ENCODE data around the gene ASCC1. TPM values are rescaled to one million over a fixed set of nuclear protein-coding genes. Genes with fewer than 3 reads are reported as not detected.
"Not testable (repeated sequence)": the region's sequence is repeated elsewhere in the genome, so short reads cannot be mapped to it uniquely, and the experiment has no call there.

The ASCC1 gene
- total RNA-seq, 1 experiment from 2014 or later: 39.4 TPM

DNA sequence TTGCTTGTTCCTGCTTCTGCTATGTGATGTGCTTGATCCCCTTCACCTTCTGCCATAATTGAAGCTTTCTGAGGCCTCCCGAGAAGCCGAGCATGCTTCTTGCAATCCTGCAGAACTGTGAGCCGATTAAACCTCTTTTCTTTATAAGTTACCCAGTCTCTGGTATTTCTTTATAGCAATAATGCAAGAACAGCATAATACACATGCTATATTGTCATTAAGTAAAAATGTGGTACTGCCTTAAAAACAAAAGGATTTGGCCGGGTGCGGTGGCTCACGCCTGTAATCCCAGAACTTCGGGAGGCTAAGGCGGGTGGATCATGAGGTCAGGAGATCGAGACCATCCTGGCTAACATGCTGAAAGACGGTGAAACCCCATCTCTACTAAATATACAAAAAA lies 59.9 kb downstream of the ASCC1 start:
- no peaks in the 10 kb centered on the region for H3K27me3 ChIP-seq (replicated peaks)
- H3K27ac ChIP-seq: no peak overlapping the region
- DNase-seq (ENCODE audit: low read depth in 1 of 2, low spot score in 2 of 2): no peak
- H3K4me3 ChIP-seq: no peak overlapping the region
- H3K9me3 ChIP-seq (replicated peaks): no peaks in the 10 kb centered on the region
- no peaks in the 10 kb centered on the region for H3K4me1 ChIP-seq (replicated peaks)
- H3K36me3 ChIP-seq: no peaks in the 10 kb centered on the region

DNA sequence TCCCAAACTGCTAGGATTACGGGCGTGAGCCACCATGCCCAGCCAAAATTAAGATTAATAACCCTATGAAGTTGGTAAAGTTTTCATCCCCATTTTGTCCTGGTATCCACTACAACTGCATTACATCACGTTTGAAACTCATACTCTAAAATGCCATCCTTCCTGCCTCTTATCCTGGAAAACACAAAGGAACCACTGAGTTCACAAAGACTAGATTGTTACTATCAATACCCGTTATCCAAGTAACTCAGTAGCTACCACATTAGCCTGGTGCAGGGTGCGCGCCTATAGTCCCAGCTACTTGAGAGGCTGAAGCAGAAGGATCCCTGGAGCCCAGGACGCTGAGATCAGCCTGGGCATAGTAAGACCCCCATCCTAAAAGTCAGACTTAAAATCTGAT lies 63.8 kb downstream of the ASCC1 start:
- no peak for DNase-seq (ENCODE audit: low read depth in 1 of 2, low spot score in 2 of 2)
- Histone ChIP-seq H3K27me3 (replicated peaks) (no peaks in the 10 kb centered on the region), H3K36me3 (no peaks in the 10 kb centered on the region), H3K4me3 (no peak overlapping the region), H3K27ac (no peak overlapping the region), H3K9me3 (replicated peaks) (no peaks in the 10 kb centered on the region), H3K4me1 (replicated peaks) (no peaks in the 10 kb centered on the region)

- H3K9me3 ChIP-seq (replicated peaks); H3K36me3 ChIP-seq; H3K4me3 ChIP-seq; H3K27me3 ChIP-seq (replicated peaks); H3K27ac ChIP-seq; H3K4me1 ChIP-seq (replicated peaks); DNase-seq (ENCODE audit: low read depth in 1 of 2, low spot score in 2 of 2): not testable (repeated sequence)
Observed at GRCh38 chr10:72150746-72151478, 65.2 kb downstream of the ASCC1 start.

GRCh38 chr10:72147324-72147584 lies 68.8 kb downstream of the ASCC1 start:
- H3K4me1 ChIP-seq (replicated peaks); H3K27me3 ChIP-seq (replicated peaks); H3K4me3 ChIP-seq; H3K9me3 ChIP-seq (replicated peaks); H3K36me3 ChIP-seq; DNase-seq (ENCODE audit: low read depth in 1 of 2, low spot score in 2 of 2); H3K27ac ChIP-seq: not testable (repeated sequence)

DNA sequence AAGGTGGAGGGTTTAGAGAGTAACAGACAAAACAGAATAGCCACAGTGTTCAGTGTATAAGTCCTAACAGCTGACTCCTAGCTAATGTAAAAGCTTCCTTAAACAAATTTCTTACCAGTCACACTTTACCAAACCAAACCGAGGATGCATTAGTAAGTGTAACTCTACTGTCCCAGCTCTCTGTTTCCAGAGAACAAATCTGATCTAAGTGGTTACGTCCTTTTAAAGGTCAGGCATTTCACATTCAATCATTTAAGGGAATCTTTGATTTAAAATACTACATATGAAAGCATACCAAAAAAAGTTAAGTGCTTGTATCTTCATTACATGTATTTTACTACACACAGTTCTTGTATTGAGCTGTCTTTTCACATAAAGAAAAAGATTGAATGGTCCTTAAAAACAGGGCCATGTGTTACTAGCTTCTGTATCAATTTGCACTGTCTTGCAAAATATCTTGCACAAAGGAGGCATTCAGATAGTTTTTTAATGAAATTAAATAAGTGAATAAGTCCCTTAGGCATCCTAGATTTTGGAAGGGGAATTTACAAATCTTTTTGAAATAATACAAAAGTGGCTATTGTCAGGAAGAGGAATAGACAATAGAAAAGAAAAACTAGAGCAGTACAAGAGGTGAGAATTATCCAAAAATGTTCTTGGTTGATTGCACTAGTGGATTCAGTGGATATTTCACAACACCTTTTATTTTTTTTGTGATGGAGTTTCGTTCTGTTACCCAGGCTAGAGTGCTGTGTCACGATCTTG lies 69.3 kb downstream of the ASCC1 start:
- H3K27ac ChIP-seq: no peak overlapping the region
- no peaks in the 10 kb centered on the region for H3K4me1 ChIP-seq (replicated peaks)
- H3K36me3 ChIP-seq: no peaks in the 10 kb centered on the region
- no peaks in the 10 kb centered on the region for H3K27me3 ChIP-seq (replicated peaks)
- no peak overlapping the region for H3K4me3 ChIP-seq
- no peak for DNase-seq (ENCODE audit: low read depth in 1 of 2, low spot score in 2 of 2)
- no peaks in the 10 kb centered on the region for H3K9me3 ChIP-seq (replicated peaks)

- H3K4me1 ChIP-seq (replicated peaks): no peaks in the 10 kb centered on the region
- no peaks in the 10 kb centered on the region for H3K27me3 ChIP-seq (replicated peaks)
- no peak overlapping the region for H3K27ac ChIP-seq
- DNase-seq (ENCODE audit: low read depth in 1 of 2, low spot score in 2 of 2): no peak
- no peak overlapping the region for H3K4me3 ChIP-seq
- H3K9me3 ChIP-seq (replicated peaks): no peaks in the 10 kb centered on the region
- no peaks in the 10 kb centered on the region for H3K36me3 ChIP-seq
Observed at GRCh38 chr10:72146071-72146470, 70.0 kb downstream of the ASCC1 start.

DNA sequence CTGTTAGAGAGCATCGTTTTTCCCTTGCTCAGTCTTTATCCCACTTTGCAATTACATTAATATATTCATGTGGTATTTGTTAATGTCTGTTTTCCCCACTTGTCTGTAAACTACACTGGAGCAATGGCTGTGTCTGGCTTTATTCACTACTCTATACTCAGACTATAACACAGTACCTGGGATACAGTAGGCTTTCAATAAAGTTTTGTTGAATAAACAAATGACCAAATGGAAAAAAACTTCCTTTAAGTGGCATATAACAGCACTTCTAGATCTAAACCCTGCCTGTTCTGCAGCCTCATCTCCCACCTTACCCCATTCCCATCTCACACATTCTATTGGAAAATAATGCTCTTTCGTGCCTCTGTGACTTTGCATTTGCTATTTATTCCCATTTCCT lies 70.4 kb downstream of the ASCC1 start:
- H3K4me3 ChIP-seq: no peak overlapping the region
- no peak overlapping the region for H3K27ac ChIP-seq
- H3K9me3 ChIP-seq (replicated peaks): no peaks in the 10 kb centered on the region
- no peaks in the 10 kb centered on the region for H3K27me3 ChIP-seq (replicated peaks)
- DNase-seq (ENCODE audit: low read depth in 1 of 2, low spot score in 2 of 2): no peak
- H3K36me3 ChIP-seq: no peaks in the 10 kb centered on the region
- H3K4me1 ChIP-seq (replicated peaks): no peaks in the 10 kb centered on the region

DNA sequence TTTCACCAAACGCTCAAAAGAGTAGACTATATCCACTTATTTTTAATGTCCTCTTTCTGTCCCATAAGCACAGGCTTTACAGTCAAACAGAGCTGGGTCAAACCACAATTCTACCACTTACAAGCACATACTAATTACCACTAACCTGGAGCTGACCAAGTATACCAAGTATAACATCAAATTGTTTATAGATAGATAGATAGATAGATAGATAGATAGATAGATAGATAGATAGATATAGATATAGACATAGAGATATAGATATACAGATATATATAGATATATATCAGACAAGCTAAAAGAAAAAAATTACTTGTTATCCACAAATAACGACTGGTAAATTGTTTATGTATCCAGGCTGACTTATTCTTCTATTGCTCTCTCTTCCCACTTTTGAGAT lies 75.2 kb downstream of the ASCC1 start:
- Histone ChIP-seq H3K27ac (no peak overlapping the region), H3K36me3 (0 out of 2 replicates have a peak, but pooled peaks cover 6% of the 10 kb centered on the region), H3K4me3 (no peak overlapping the region), H3K27me3 (replicated peaks) (no peaks in the 10 kb centered on the region), H3K9me3 (replicated peaks) (no peaks in the 10 kb centered on the region), H3K4me1 (replicated peaks) (0 out of 2 replicates have a peak, but pooled peaks cover 4% of the 10 kb centered on the region)
- no peak for DNase-seq (ENCODE audit: low read depth in 1 of 2, low spot score in 2 of 2)

- Histone ChIP-seq H3K36me3 (0 out of 2 replicates have a peak, but pooled peaks cover 6% of the 10 kb centered on the region), H3K9me3 (replicated peaks) (no peaks in the 10 kb centered on the region), H3K27me3 (replicated peaks) (no peaks in the 10 kb centered on the region), H3K4me1 (replicated peaks) (0 out of 2 replicates have a peak, but pooled peaks cover 4% of the 10 kb centered on the region), H3K4me3 (no peak overlapping the region), H3K27ac (no peak overlapping the region)
- DNase-seq (ENCODE audit: low read depth in 1 of 2, low spot score in 2 of 2): no peak
Observed at GRCh38 chr10:72140174-72140573, 75.9 kb downstream of the ASCC1 start.

DNA sequence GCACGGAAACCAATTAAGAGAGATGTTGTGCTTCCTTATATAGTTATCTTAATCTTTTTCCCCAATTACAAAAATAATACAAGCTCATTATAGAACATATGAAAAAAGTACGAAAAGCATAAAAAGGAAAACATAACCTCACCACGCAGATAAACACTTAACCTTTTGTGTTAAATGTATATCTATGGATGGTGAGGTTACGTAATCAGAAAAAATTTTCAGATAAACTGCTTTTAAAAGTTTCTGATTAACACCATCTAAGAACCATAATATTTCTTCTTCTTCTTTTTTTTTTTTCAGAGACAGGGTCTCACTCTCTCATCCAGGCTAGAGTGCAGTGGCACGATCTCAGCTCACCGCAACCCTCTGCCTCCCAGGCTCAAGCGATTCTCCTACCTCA lies 78.5 kb downstream of the ASCC1 start:
- Histone ChIP-seq H3K9me3 (replicated peaks) (no peaks in the 10 kb centered on the region), H3K27me3 (replicated peaks) (no peaks in the 10 kb centered on the region), H3K27ac (no peak overlapping the region), H3K4me3 (no peak overlapping the region), H3K36me3 (0 out of 2 replicates have a peak, but pooled peaks cover 11% of the 10 kb centered on the region), H3K4me1 (replicated peaks) (peaks cover 19% of the 10 kb centered on the region)
- no peak for DNase-seq (ENCODE audit: low read depth in 1 of 2, low spot score in 2 of 2)

GRCh38 chr10:72136225-72136624 lies 79.9 kb downstream of the ASCC1 start:
- not testable (repeated sequence) for DNase-seq (ENCODE audit: low read depth in 1 of 2, low spot score in 2 of 2); H3K27me3 ChIP-seq (replicated peaks); H3K4me3 ChIP-seq; H3K27ac ChIP-seq; H3K9me3 ChIP-seq (replicated peaks)
- H3K4me1 ChIP-seq (replicated peaks): peaks cover 19% of the 10 kb centered on the region
- peaks cover 15% of the 10 kb centered on the region for H3K36me3 ChIP-seq

GRCh38 chr10:72134785-72135767 lies 81.0 kb downstream of the ASCC1 start:
- H3K27ac ChIP-seq: no peak overlapping the region
- DNase-seq (ENCODE audit: low read depth in 1 of 2, low spot score in 2 of 2): no peak
- H3K4me3 ChIP-seq: no peak overlapping the region
- H3K36me3 ChIP-seq: peaks cover 15% of the 10 kb centered on the region
- H3K9me3 ChIP-seq (replicated peaks): no peaks in the 10 kb centered on the region
- H3K27me3 ChIP-seq (replicated peaks): no peaks in the 10 kb centered on the region
- peaks cover 16% of the 10 kb centered on the region for H3K4me1 ChIP-seq (replicated peaks)

DNA sequence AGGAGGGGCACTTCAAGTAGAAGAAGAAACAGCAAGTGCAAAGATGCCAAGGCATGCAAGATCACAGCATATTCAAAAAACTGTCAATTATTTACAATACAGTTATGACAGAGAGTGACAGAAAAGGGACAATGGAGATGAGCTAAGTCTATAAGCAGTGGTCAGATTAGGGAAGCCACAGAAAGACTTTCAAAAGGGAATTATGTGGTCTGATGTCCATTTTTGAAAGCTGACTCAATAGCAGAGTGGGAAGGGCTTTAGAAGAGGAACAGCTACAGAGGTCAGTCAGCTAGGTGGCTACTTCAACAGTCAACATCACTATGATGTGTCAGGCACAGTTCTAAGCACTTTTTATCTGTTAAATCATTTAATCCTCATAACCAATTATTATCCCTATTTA lies 82.6 kb downstream of the ASCC1 start:
- Histone ChIP-seq H3K4me3 (no peak overlapping the region), H3K27ac (no peak overlapping the region), H3K27me3 (replicated peaks) (no peaks in the 10 kb centered on the region), H3K9me3 (replicated peaks) (no peaks in the 10 kb centered on the region), H3K36me3 (peaks cover 12% of the 10 kb centered on the region), H3K4me1 (replicated peaks) (peaks cover 15% of the 10 kb centered on the region)
- DNase-seq (ENCODE audit: low read depth in 1 of 2, low spot score in 2 of 2): peak in 1 of 2 experiments; percentile 69

DNA sequence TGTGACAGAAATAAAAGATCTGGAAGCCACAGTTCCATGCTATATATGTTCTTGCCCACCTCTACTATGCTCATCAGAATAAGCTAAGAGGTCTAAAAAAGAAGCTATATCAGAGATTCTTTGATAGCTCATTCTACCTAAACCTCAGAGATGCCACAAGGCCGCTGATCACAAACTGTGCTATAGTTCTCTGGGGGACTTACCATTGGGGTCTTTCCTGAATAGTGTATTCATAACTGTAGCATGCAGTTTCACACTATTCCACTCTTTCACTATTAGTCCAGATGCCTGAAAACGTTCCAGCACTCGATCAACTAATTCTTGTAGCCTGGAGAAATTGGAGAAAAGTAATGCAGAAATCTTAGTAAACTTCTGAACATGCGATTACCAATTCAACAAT lies 83.2 kb downstream of the ASCC1 start:
- no peaks in the 10 kb centered on the region for H3K27me3 ChIP-seq (replicated peaks)
- no peak for DNase-seq (ENCODE audit: low read depth in 1 of 2, low spot score in 2 of 2)
- H3K4me3 ChIP-seq: no peak overlapping the region
- H3K9me3 ChIP-seq (replicated peaks): no peaks in the 10 kb centered on the region
- peaks cover 15% of the 10 kb centered on the region for H3K4me1 ChIP-seq (replicated peaks)
- no peak overlapping the region for H3K27ac ChIP-seq
- H3K36me3 ChIP-seq: peaks cover 12% of the 10 kb centered on the region

Measured in SJSA1 (cell line).